Testis (tissue), 3 donors: ENCODE results near the gene OOSP2. TPM values are rescaled to one million over a fixed set of nuclear protein-coding genes. Genes with fewer than 3 reads are reported as not detected.

Experiments
- DNase-seq: peaks from one replicate; pipeline ENCODE4 v3.0.0-alpha.2; 2019
- H3K27ac ChIP-seq, 2 donors: fragments of 200-600 bp; sonication (generic); one replicate each; pipeline ENCODE4 v1.5.1; 2019
- H3K27me3 ChIP-seq: fragments of 200-600 bp; sonication (generic); one replicate; pipeline ENCODE4 v1.5.1; 2019
- H3K36me3 ChIP-seq: fragments of 200-600 bp; sonication (generic); one replicate; pipeline ENCODE4 v1.5.1; 2017; ENCODE audit warnings: low read depth; ENCODE audit errors: missing control alignments
- H3K4me1 ChIP-seq: fragments of 200-600 bp; sonication (generic); one replicate; pipeline ENCODE4 v1.5.1; 2019
- H3K4me3 ChIP-seq, 2 donors: fragments of 200-600 bp; sonication (generic); one replicate each; pipeline ENCODE4 v1.5.1; 2017 to 2019
- H3K9me3 ChIP-seq: fragments of 200-600 bp; sonication (generic); one replicate; pipeline ENCODE4 v1.5.1; 2017
- POLR2A ChIP-seq: fragments of 450-650 bp; IDR thresholded peaks from one replicate; pipeline ENCODE4 v1.6.1; 2017; ENCODE audit warnings: antibody characterized with exemption, mild to moderate bottlenecking, moderate library complexity
- WGBS, 2 donors: methylation state at CpG; one replicate each; pipeline ENCODE4 v1.1.5; 2018; 5-methylcytosine and 5-hydroxymethylcytosine counted together
- intact Hi-C: fragments of 100-400 bp; cut with DNase I; formaldehyde crosslinking; loops from one replicate; pipeline ENCODE4 v1.15.1; 2023; ENCODE audit warnings: low total_unique reads
- polyA plus RNA-seq: library from polyadenylated mRNA; stranded (reverse); fragments of 350-450 nt; fragmentation: Illumina TruSeq; extraction: RNeasy Lipid Tissue Mini Kit (QIAGEN cat#74804); gene quantifications from one replicate; pipeline ENCODE4 v1.2.3, GENCODE V29; 2014; ENCODE audit warnings: low read depth, low replicate concordance; ENCODE audit not compliant: insufficient read depth
- total RNA-seq, 2 donors: library from RNA; depleted of rRNA; stranded (reverse); fragments of >200 nt; gene quantifications; one replicate each; pipeline ENCODE4 v1.2.3, GENCODE V29; 2016
- TF ChIP-seq, protein P1 (sequence below), 3 experiments: fragments of 450-650 bp in 2 of 3; fragments of 200-600 bp in 1 of 3; sonication (generic) in 1 of 3; IDR thresholded peaks; one replicate each; pipeline ENCODE4 v1.5.1; 2016 to 2019; ENCODE audit warnings: antibody characterized with exemption in 3 of 3, mild to moderate bottlenecking in 2 of 3, moderate library complexity in 1 of 3

OOSP2 gene
- total and polyA plus RNA-seq, 3 donors from 2014 or later, result 41.9 to 73.2 (median 50.2) TPM

DNA sequence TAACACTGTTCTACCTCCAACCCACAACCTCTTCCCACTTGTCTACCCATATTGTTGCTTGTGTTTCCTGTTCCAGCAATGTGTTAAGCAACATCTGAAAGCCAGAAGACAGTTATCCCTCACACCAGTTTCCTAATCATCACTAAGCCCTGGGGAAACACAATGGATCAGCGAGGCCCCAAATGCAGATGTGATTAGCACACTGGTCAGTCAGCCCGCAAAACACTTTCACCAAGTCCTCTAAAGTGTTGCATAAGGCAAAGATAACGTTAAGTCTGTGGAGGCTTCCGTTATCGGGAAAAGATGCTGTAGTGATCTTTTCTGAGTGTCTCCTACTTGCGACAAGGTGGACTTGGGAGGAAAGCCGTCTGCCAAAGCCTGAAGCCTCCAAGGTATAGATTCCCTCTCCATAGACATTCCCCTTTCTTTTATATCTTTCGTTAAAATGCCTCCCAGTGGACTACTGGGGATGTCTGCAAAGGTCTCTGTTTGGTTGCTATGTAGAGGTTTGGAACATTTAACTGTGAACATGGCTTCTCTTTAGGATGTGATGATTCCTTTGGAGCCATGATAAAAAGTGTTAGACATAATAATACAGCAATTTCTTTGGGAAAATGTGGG, 16.2 kb downstream of the OOSP2 start, which contains the start of gene MS4A3:
MS4A3 (plus strand) TSS at position 317 of the 621 bp plus-strand sequence. CDS start 4,496 bp downstream, outside the sequence.
- DNase-seq, result no peak
- Histone ChIP-seq H3K27me3 (no peaks in the 10 kb centered on the region), H3K36me3 (no peaks in the 10 kb centered on the region), H3K4me3 (no peak within 1 kb of the TSS), H3K4me1 (no peaks in the 10 kb centered on the region), H3K9me3 (no peaks in the 10 kb centered on the region), H3K27ac (no peak within 1 kb of the TSS)
- TF ChIP-seq, protein P1, sequence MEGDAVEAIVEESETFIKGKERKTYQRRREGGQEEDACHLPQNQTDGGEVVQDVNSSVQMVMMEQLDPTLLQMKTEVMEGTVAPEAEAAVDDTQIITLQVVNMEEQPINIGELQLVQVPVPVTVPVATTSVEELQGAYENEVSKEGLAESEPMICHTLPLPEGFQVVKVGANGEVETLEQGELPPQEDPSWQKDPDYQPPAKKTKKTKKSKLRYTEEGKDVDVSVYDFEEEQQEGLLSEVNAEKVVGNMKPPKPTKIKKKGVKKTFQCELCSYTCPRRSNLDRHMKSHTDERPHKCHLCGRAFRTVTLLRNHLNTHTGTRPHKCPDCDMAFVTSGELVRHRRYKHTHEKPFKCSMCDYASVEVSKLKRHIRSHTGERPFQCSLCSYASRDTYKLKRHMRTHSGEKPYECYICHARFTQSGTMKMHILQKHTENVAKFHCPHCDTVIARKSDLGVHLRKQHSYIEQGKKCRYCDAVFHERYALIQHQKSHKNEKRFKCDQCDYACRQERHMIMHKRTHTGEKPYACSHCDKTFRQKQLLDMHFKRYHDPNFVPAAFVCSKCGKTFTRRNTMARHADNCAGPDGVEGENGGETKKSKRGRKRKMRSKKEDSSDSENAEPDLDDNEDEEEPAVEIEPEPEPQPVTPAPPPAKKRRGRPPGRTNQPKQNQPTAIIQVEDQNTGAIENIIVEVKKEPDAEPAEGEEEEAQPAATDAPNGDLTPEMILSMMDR (IDR thresholded peaks at IDR 0.05), result no peak
- no peak for TF ChIP-seq POLR2A
- intact Hi-C loops, result no loop called here
- WGBS, 2 donors, result 76 to 81% methylated on average over 8 of the region's 8 CpGs

DNA sequence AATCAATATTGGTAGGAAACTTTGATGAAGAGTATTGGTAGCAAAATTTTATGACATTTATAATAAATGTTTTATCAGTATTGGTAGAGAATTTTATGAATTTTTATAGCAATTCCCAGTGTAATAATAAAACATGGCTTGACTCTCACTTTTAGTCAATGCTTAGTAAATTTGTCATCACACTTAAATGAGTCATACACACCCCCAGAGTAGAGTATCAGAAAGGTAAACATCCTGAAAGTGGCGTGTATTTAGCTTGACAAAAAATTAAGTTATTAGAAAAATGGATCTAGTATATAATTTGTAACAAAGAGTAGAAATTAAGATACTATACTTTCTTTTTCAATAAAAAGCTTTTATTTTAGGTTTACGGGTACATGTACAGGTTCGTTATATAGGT, 18.8 kb downstream of the OOSP2 start:
- H3K4me3 ChIP-seq, result no peak overlapping the region
- no peaks in the 10 kb centered on the region for H3K4me1 ChIP-seq
- WGBS, 2 donors, result 86 to 87% methylated on average over 3 of the region's 3 CpGs
- H3K27ac ChIP-seq, result no peak overlapping the region
- no peak for TF ChIP-seq POLR2A
- TF ChIP-seq, protein P1 (IDR thresholded peaks at IDR 0.05), result no peak
- no peaks in the 10 kb centered on the region for H3K9me3 ChIP-seq
- H3K27me3 ChIP-seq, result no peaks in the 10 kb centered on the region
- DNase-seq, result no peak
- intact Hi-C loops, result no loop called here
- H3K36me3 ChIP-seq, result no peaks in the 10 kb centered on the region

DNA sequence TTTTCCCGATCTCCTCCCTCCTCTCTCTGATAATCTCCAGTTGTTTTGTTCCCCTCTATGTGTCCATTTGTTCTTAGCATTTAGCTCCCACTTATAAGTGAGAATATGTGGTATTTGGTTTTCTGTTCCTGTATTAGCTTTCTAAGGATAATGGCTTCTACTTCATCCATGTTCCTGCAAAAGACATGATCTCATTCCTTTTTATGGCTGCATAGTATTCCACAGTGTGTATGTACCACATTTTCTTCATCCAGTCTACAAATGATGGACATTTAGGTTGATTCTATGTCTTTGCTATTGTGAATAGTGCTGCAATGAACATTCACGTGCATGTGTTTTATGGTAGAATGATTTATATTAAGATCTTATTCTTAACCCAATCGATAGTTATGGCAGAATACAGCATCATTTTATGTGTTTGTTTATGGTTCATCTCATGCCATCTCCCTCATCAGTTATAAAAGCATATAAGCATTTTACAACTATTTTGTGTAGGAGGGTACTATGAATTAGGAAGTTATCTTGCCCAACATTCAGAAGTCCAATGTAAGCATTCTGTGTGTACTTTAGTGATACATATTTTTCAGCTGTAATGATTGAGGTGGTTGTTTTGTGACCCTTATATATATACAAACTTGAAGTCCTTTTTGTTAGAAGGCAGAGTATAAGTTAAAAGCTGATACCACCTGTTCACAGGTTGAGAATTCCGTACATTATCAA, 19.5 kb downstream of the OOSP2 start:
- 93 to 98% methylated on average over 4 of the region's 4 CpGs for WGBS, 2 donors
- Histone ChIP-seq H3K27me3 (no peaks in the 10 kb centered on the region), H3K4me1 (no peaks in the 10 kb centered on the region), H3K27ac (no peak overlapping the region), H3K4me3 (no peak overlapping the region), H3K9me3 (no peaks in the 10 kb centered on the region), H3K36me3 (no peaks in the 10 kb centered on the region)
- no peak for DNase-seq
- no peak for TF ChIP-seq POLR2A
- intact Hi-C loops, result no loop called here

DNA sequence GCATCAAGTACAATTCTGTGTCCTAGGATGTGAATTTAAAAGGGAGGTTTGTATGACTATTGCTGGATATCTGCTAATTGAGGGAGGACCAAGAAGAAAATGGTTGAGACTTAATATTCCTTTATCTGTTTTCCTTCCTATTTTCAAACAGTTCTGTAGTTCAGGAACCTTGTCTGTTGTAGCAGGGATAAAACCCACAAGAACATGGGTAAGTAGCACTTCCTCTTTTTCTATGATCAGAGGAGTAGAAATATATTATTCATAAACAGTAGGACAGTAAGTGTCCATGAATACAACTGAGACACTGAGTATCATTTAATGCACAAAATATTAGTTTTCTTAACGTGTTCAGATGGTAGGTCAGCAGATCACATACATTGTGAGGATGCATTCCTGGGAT, 23.9 kb downstream of the OOSP2 start:
- intact Hi-C loops, result no loop called here
- 61 to 74% methylated on average over 1 of the region's 1 CpG for WGBS, 2 donors

DNA sequence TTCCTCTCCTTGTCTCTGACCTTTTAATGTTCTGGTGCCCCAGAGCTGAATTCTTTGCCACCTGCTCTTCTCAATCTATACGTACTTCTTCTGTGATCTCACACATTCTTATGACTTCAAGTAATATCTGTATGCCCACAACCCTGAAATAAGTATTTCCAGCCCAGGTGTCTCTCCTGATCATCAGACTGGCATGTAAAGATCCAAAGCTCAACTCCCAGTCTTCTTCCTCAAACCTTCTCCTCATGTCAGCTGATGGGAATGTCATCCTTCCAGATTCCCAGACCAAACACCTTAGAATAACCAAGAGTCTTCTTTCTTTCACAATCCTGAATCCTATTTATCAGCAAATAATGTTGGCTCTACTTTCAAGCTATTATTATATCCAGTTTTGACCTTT, 25.6 kb downstream of the OOSP2 start:
- Histone ChIP-seq H3K9me3 (no peaks in the 10 kb centered on the region), H3K4me3 (no peak overlapping the region), H3K36me3 (no peaks in the 10 kb centered on the region), H3K4me1 (no peaks in the 10 kb centered on the region), H3K27me3 (no peaks in the 10 kb centered on the region), H3K27ac (no peak overlapping the region)
- 89 to 92% methylated on average over 1 of the region's 1 CpG for WGBS, 2 donors
- no peak for DNase-seq
- intact Hi-C loops, result no loop called here
- TF ChIP-seq, protein P1 (IDR thresholded peaks at IDR 0.05), result no peak
- no peak for TF ChIP-seq POLR2A

More for the DNA sequence above, 23.9 kb downstream of the OOSP2 start:
- no peak for TF ChIP-seq POLR2A
- TF ChIP-seq, protein P1 (IDR thresholded peaks at IDR 0.05), result no peak
- Histone ChIP-seq H3K4me1 (no peaks in the 10 kb centered on the region), H3K4me3 (no peak overlapping the region), H3K27ac (no peak overlapping the region), H3K27me3 (no peaks in the 10 kb centered on the region), H3K36me3 (no peaks in the 10 kb centered on the region), H3K9me3 (no peaks in the 10 kb centered on the region)
- no peak for DNase-seq
